ENCODE measurements around the gene GFRA3.
A peak's percentile ranks its signal among the peaks of the same experiment; 100 is the strongest.

The GFRA3 gene

DNA sequence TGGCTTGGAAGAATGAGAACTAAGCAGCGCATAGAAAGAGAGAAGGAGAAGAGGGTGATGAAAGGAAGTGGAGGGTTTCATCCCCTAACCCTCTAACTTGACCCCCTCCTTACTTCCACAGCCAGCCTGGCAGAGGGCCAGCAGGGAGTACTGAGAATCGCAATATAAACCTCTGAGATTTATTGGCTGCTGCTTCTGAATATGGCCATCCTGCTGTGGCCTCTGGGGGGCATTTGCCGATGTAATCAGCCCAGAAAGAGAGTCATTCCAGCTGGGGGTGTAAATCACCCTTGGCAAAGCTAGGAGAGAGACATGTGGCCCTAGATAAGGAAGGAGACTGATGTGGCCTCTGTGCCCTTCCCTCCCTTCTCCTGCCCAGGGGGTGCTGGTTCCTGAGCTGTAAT lies 960 bp upstream of the GFRA3 start:
- H3K79me2 ChIP-seq (ENCODE audit: low read length) = no peaks in the 10 kb centered on the region
- TF ChIP-seq EZH2phosphoT487 (IDR thresholded peaks at IDR 0.05; ENCODE audit: low read depth) (no peak), CTCF (IDR thresholded peaks at IDR 0.05; ENCODE audit: low read depth, low read length) (no peak)
- no peak overlapping the region for H3K4me2 ChIP-seq (ENCODE audit: low read length)
- H2AFZ ChIP-seq (ENCODE audit: low read depth, low read length) = no peak overlapping the region
- H3K27ac ChIP-seq (ENCODE audit: low read length) = no peak overlapping the region
- H3K9ac ChIP-seq (ENCODE audit: low read length) = no peak overlapping the region
- 0 out of 2 replicates have a peak, but pooled peaks cover 4% of the 10 kb centered on the region for H3K4me1 ChIP-seq (ENCODE audit: low read length)
- no peak overlapping the region for H3K4me3 ChIP-seq (ENCODE audit: low read length)
- H3K9me3 ChIP-seq (ENCODE audit: insufficient read depth, low read length) = no peaks in the 10 kb centered on the region
- H4K20me1 ChIP-seq (ENCODE audit: insufficient read depth, low read length) = no peaks in the 10 kb centered on the region
- no peaks in the 10 kb centered on the region for H3K36me3 ChIP-seq (replicated peaks; ENCODE audit: low read depth, low read length)
- no peaks in the 10 kb centered on the region for H3K27me3 ChIP-seq (ENCODE audit: low read depth, low read length)

- TF ChIP-seq EZH2phosphoT487 (IDR thresholded peaks at IDR 0.05; ENCODE audit: low read depth) = no peak
- TF ChIP-seq CTCF (IDR thresholded peaks at IDR 0.05; ENCODE audit: low read depth, low read length) = no peak
- no peaks in the 10 kb centered on the region for H3K27me3 ChIP-seq (ENCODE audit: low read depth, low read length)
- no peak overlapping the region for H3K27ac ChIP-seq (ENCODE audit: low read length)
- peak overlapping the region; percentile 89 for H3K4me2 ChIP-seq (ENCODE audit: low read length)
- no peaks in the 10 kb centered on the region for H3K36me3 ChIP-seq (replicated peaks; ENCODE audit: low read depth, low read length)
- H4K20me1 ChIP-seq (ENCODE audit: insufficient read depth, low read length) = no peaks in the 10 kb centered on the region
- H3K9ac ChIP-seq (ENCODE audit: low read length) = peak overlapping the region; percentile 59
- no peaks in the 10 kb centered on the region for H3K79me2 ChIP-seq (ENCODE audit: low read length)
- H3K4me3 ChIP-seq (ENCODE audit: low read length) = peak overlapping the region; percentile 80
- H3K4me1 ChIP-seq (ENCODE audit: low read length) = 0 out of 2 replicates have a peak, but pooled peaks cover 4% of the 10 kb centered on the region
- no peaks in the 10 kb centered on the region for H3K9me3 ChIP-seq (ENCODE audit: insufficient read depth, low read length)
- peak overlapping the region; percentile 62; the same call in 1 of the 2 replicates for H2AFZ ChIP-seq (ENCODE audit: low read depth, low read length)
Measured at GRCh38 chr5:138273834-138274188, 610 bp downstream of the GFRA3 start.

DNA sequence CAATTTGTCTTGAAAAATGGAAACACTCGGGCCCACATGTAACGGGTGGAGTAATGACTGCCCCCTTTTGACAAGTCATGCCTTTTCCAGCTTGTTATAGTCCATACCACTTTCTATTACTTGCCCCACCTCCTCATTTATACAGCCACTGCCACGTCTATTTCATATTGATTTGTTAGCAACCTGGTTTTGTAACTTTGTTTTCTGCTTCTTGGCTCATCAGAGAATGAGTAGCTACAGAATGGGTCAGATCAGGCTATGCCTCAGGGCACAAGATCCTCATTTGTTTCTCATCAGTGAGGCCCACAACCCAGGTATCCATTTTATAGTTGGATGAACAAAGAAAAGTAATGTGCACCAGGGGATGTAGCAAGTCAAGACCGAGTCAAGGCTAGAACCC lies 1.7 kb downstream of the GFRA3 start:
- no peak overlapping the region for H3K4me2 ChIP-seq (ENCODE audit: low read length)
- no peak overlapping the region for H3K9ac ChIP-seq (ENCODE audit: low read length)

GRCh38 chr5:138271281-138271680 lies 3.1 kb downstream of the GFRA3 start:
- no peak overlapping the region for H3K4me3 ChIP-seq (ENCODE audit: low read length)
- no peak for TF ChIP-seq EZH2phosphoT487 (IDR thresholded peaks at IDR 0.05; ENCODE audit: low read depth)
- TF ChIP-seq CTCF (IDR thresholded peaks at IDR 0.05; ENCODE audit: low read depth, low read length) = no peak
- H3K27ac ChIP-seq (ENCODE audit: low read length) = no peak overlapping the region
- H3K4me1 ChIP-seq (ENCODE audit: low read length) = 0 out of 2 replicates have a peak, but pooled peaks cover 4% of the 10 kb centered on the region
- H2AFZ ChIP-seq (ENCODE audit: low read depth, low read length) = no peak overlapping the region
- no peaks in the 10 kb centered on the region for H3K27me3 ChIP-seq (ENCODE audit: low read depth, low read length)
- H3K36me3 ChIP-seq (replicated peaks; ENCODE audit: low read depth, low read length) = no peaks in the 10 kb centered on the region
- H4K20me1 ChIP-seq (ENCODE audit: insufficient read depth, low read length) = no peaks in the 10 kb centered on the region
- H3K9me3 ChIP-seq (ENCODE audit: insufficient read depth, low read length) = no peaks in the 10 kb centered on the region
- no peak overlapping the region for H3K9ac ChIP-seq (ENCODE audit: low read length)
- no peak overlapping the region for H3K4me2 ChIP-seq (ENCODE audit: low read length)
- no peaks in the 10 kb centered on the region for H3K79me2 ChIP-seq (ENCODE audit: low read length)

More for the DNA sequence above, 1.7 kb downstream of the GFRA3 start:
- Histone ChIP-seq H2AFZ (ENCODE audit: low read depth, low read length) (no peak overlapping the region), H3K9me3 (ENCODE audit: insufficient read depth, low read length) (no peaks in the 10 kb centered on the region), H3K27ac (ENCODE audit: low read length) (no peak overlapping the region), H3K4me1 (ENCODE audit: low read length) (0 out of 2 replicates have a peak, but pooled peaks cover 4% of the 10 kb centered on the region), H4K20me1 (ENCODE audit: insufficient read depth, low read length) (no peaks in the 10 kb centered on the region), H3K79me2 (ENCODE audit: low read length) (no peaks in the 10 kb centered on the region), H3K4me3 (ENCODE audit: low read length) (no peak overlapping the region), H3K36me3 (replicated peaks; ENCODE audit: low read depth, low read length) (no peaks in the 10 kb centered on the region), H3K27me3 (ENCODE audit: low read depth, low read length) (no peaks in the 10 kb centered on the region)
- TF ChIP-seq CTCF (IDR thresholded peaks at IDR 0.05; ENCODE audit: low read depth, low read length) (no peak), EZH2phosphoT487 (IDR thresholded peaks at IDR 0.05; ENCODE audit: low read depth) (no peak)

All from OCI-LY3 (cell line).